KMS-11 (cell line): ENCODE results near the gene RNH1.

Source experiments
- H2AFZ ChIP-seq: fragments of 200-600 bp; sonication (generic); 2 replicates; pipeline ENCODE4 v1.6.1; 2016; ENCODE audit warnings: antibody characterized with exemption, mixed run types, low read depth
- H3K27ac ChIP-seq: fragments of 200-600 bp; sonication (generic); 2 replicates; pipeline ENCODE4 v1.6.1; 2016; ENCODE audit warnings: mild to moderate bottlenecking, mixed run types
- H3K27me3 ChIP-seq: fragments of 200-600 bp; sonication (generic); 2 replicates; pipeline ENCODE4 v1.6.1; 2017; ENCODE audit warnings: mild to moderate bottlenecking, low read depth, mixed run types, moderate library complexity; ENCODE audit not compliant: insufficient read depth
- H3K36me3 ChIP-seq: fragments of 200-600 bp; sonication (generic); 2 replicates; pipeline ENCODE4 v1.6.1; 2017; ENCODE audit warnings: mild to moderate bottlenecking, mixed run types; ENCODE audit not compliant: insufficient read depth
- H3K4me1 ChIP-seq: fragments of 200-600 bp; sonication (generic); 2 replicates; pipeline ENCODE4 v1.6.1; 2016; ENCODE audit warnings: mild to moderate bottlenecking, low read depth, mixed run types; ENCODE audit not compliant: poor library complexity, severe bottlenecking
- H3K4me2 ChIP-seq: fragments of 200-600 bp; sonication (generic); 2 replicates; pipeline ENCODE4 v1.7.0; 2016; ENCODE audit warnings: mild to moderate bottlenecking, mixed run types
- H3K4me3 ChIP-seq: fragments of 200-600 bp; sonication (generic); IDR thresholded peaks from 2 replicates; pipeline ENCODE4 v1.6.1; 2017; ENCODE audit warnings: low read depth, low read length, mixed read lengths; ENCODE audit not compliant: insufficient read depth
- H3K79me2 ChIP-seq: fragments of 200-600 bp; sonication (generic); 2 replicates; pipeline ENCODE4 v1.6.1; 2016; ENCODE audit warnings: low read depth, mixed run types; ENCODE audit not compliant: insufficient read depth
- H3K9ac ChIP-seq: fragments of 200-600 bp; sonication (generic); 2 replicates; pipeline ENCODE4 v1.6.1; 2016; ENCODE audit warnings: mild to moderate bottlenecking, mixed run types
- H4K20me1 ChIP-seq: fragments of 200-600 bp; sonication (generic); 2 replicates; pipeline ENCODE4 v1.6.1; 2016; ENCODE audit warnings: mild to moderate bottlenecking, mixed run types; ENCODE audit not compliant: insufficient read depth
- TF ChIP-seq, protein P1 (sequence below): fragments of 200-600 bp; sonication (generic); conservative IDR thresholded peaks from 2 replicates; pipeline ENCODE4 v1.6.1; 2017; ENCODE audit warnings: low read depth, mild to moderate bottlenecking, antibody characterized with exemption, low read length, moderate library complexity, mixed read lengths

The RNH1 gene

DNA sequence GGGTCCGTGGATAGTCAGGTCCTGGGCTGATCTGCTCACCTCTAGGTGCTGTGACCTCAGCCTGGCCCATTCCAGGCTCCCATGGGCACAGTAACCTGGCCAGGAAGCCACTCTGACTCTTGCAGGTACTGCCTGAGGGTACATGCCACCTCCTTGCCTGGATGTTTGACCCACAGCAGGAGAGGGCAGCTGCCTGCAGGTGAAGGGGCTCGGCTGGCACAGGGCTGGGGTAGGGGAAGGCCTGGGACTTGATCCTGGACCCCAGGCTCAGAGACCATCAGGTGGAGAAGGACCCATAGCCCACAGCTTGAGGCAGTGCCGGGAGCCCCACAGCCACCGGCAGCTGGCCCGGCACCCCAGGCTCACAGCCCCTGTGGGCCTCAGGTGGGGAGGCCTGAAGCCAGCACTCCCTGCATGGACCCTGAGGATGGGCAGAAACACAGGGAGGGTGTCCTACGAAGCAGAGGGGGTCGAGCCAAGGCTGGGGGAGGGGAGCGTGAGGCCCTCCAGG is 33.0 kb upstream of the RNH1 start:
- TF ChIP-seq, protein P1, sequence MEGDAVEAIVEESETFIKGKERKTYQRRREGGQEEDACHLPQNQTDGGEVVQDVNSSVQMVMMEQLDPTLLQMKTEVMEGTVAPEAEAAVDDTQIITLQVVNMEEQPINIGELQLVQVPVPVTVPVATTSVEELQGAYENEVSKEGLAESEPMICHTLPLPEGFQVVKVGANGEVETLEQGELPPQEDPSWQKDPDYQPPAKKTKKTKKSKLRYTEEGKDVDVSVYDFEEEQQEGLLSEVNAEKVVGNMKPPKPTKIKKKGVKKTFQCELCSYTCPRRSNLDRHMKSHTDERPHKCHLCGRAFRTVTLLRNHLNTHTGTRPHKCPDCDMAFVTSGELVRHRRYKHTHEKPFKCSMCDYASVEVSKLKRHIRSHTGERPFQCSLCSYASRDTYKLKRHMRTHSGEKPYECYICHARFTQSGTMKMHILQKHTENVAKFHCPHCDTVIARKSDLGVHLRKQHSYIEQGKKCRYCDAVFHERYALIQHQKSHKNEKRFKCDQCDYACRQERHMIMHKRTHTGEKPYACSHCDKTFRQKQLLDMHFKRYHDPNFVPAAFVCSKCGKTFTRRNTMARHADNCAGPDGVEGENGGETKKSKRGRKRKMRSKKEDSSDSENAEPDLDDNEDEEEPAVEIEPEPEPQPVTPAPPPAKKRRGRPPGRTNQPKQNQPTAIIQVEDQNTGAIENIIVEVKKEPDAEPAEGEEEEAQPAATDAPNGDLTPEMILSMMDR: no peak
- Histone ChIP-seq H4K20me1 (no peaks in the 10 kb centered on the region), H3K27ac (no peak overlapping the region), H3K27me3 (no peaks in the 10 kb centered on the region), H3K79me2 (no peaks in the 10 kb centered on the region), H2AFZ (no peak overlapping the region), H3K4me1 (peaks cover 19% of the 10 kb centered on the region), H3K9ac (no peak overlapping the region), H3K4me2 (no peak overlapping the region), H3K36me3 (no peaks in the 10 kb centered on the region), H3K4me3 (no peak overlapping the region)

- H3K27me3 ChIP-seq: no peaks in the 10 kb centered on the region
- no peak overlapping the region for H2AFZ ChIP-seq
- H3K4me3 ChIP-seq: no peak overlapping the region
- no peaks in the 10 kb centered on the region for H4K20me1 ChIP-seq
- peak overlapping the region; percentile 84; the same call in 1 of the 2 replicates for H3K9ac ChIP-seq
- H3K27ac ChIP-seq: no peak overlapping the region
- peaks cover 4% of the 10 kb centered on the region; the same call in 1 of the 2 replicates for H3K79me2 ChIP-seq
- H3K36me3 ChIP-seq: no peaks in the 10 kb centered on the region
- H3K4me1 ChIP-seq: peaks cover 27% of the 10 kb centered on the region
- H3K4me2 ChIP-seq: peak overlapping the region; percentile 76; the same call in 1 of the 2 replicates
- TF ChIP-seq, protein P1: no peak
Observed at GRCh38 chr11:538431-539051, 31.5 kb upstream of the RNH1 start.

DNA sequence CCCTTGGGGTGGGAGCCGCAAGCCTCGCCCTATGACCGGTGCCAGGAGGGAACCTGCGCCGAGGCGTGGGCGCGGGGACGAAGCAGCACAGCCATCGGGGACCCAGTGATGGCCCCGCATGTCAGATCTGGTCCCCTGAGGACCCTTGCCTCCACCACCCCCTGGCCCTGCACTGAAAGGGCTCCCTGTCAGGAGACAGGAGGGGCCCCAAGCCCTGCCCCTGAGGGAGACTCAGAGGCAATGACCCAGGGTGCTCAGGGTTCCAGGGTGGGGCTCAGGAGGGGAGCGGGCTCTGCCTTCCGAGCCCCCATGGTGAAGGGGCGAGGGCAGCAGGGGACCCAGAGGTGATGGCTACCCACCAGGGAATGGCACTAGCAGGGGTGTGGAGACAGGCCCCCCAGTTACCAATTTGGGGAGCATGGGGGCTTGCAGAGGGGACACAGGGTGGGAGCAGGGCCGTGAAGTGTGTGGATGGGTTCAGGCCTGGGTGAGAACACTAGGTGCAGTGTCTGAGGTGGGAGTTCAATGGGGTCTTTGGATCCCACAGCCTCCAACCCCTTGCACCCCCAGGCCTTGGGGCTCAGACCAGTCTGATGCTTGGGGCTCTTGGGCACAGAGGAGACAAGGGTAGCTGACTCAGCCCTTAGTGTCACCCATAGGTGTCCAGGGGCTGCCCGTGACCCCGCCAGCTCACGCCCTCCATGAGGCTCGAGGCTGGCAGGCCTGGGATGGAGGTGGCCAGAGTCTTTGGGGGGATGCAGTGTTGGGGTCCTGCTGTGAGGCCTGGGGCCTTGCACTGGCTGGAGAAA is 30.8 kb upstream of the RNH1 start:
- Histone ChIP-seq H3K36me3 (no peaks in the 10 kb centered on the region), H3K4me1 (peaks cover 29% of the 10 kb centered on the region), H3K9ac (peak overlapping the region; percentile 84), H3K79me2 (peaks cover 4% of the 10 kb centered on the region; the same call in 1 of the 2 replicates), H2AFZ (peak overlapping the region; percentile 83), H3K27ac (peak overlapping the region; percentile 85), H3K4me2 (peak overlapping the region; percentile 76), H4K20me1 (no peaks in the 10 kb centered on the region), H3K27me3 (no peaks in the 10 kb centered on the region), H3K4me3 (no peak overlapping the region)
- TF ChIP-seq, protein P1: no peak

- Histone ChIP-seq H3K4me3 (no peak within 1 kb of the TSS), H3K27ac (peak within 1 kb of the TSS; percentile 85), H3K36me3 (no peaks in the 10 kb centered on the region), H3K27me3 (no peaks in the 10 kb centered on the region), H3K9ac (peak within 1 kb of the TSS; percentile 84), H3K4me1 (peaks cover 29% of the 10 kb centered on the region), H2AFZ (peak within 1 kb of the TSS; percentile 83), H3K79me2 (peaks cover 4% of the 10 kb centered on the region; the same call in 1 of the 2 replicates), H3K4me2 (peak within 1 kb of the TSS; percentile 76), H4K20me1 (no peaks in the 10 kb centered on the region)
- TF ChIP-seq, protein P1: no peak
Observed at GRCh38 chr11:536841-537621, 30.0 kb upstream of the RNH1 start, which contains the start of gene LRRC56. Gene LRRC56, plus strand, starts transcription at chr11:537527. Its CDS starts 3,158 bp downstream, at chr11:540685.
